A673 (cell line): Measurements from ENCODE around the gene STT3B. TPM values are rescaled to one million over a fixed set of nuclear protein-coding genes. Genes with fewer than 3 reads are reported as not detected.

Experiments used
- BruUV-seq: library from RNA; stranded (reverse); fragments of 400-500 nt; replicated peaks from 2 replicates; lab custom pipeline; 2021; lab: Mats Ljungman, UMichigan
- CTCF ChIA-PET: fragments of 300-600 bp; sonication (Branson Sonifier 250); formaldehyde crosslinking; loops from one replicate; lab custom pipeline; 2022; ENCODE audit warnings: antibody characterized with exemption; lab: Charles Lee
- POLR2A ChIA-PET: fragments of 300-600 bp; sonication (Branson Sonifier 250); formaldehyde crosslinking; loops from one replicate; lab custom pipeline; 2022; ENCODE audit warnings: antibody characterized with exemption; ENCODE audit not compliant: low non-redundant PET; lab: Charles Lee
- DNase-seq: peaks from one replicate; pipeline ENCODE4 v3.0.0-alpha.2; 2015; ENCODE audit warnings: low spot score
- H3K27ac ChIP-seq: fragments of 200-600 bp; sonication (generic); 2 replicates; pipeline ENCODE4 v1.5.1; 2016; ENCODE audit warnings: mixed run types, low read depth, mild to moderate bottlenecking, mixed read lengths, antibody characterized with exemption, low read length; ENCODE audit not compliant: poor library complexity, severe bottlenecking
- H3K27me3 ChIP-seq: fragments of 200-600 bp; sonication (generic); replicated peaks from 2 replicates; pipeline ENCODE4 v1.6.1; 2017; ENCODE audit warnings: mixed run types, low read depth, mild to moderate bottlenecking, mixed read lengths, antibody characterized with exemption, low read length; ENCODE audit not compliant: insufficient read depth, poor library complexity
- H3K36me3 ChIP-seq: fragments of 200-600 bp; sonication (generic); 2 replicates; pipeline ENCODE4 v1.6.1; 2016; ENCODE audit warnings: mixed run types, mild to moderate bottlenecking, mixed read lengths, antibody characterized with exemption, low read length; ENCODE audit not compliant: insufficient read depth, poor library complexity, severe bottlenecking
- H3K4me1 ChIP-seq: fragments of 200-600 bp; sonication (generic); 2 replicates; pipeline ENCODE4 v1.6.1; 2017; ENCODE audit warnings: mixed run types, mild to moderate bottlenecking, mixed read lengths, antibody characterized with exemption, low read length; ENCODE audit not compliant: insufficient read depth, poor library complexity, severe bottlenecking
- H3K4me3 ChIP-seq: fragments of 200-600 bp; sonication (generic); 2 replicates; pipeline ENCODE4 v1.5.1; 2016; ENCODE audit warnings: low read depth, mixed run types, mild to moderate bottlenecking, mixed read lengths, low read length; ENCODE audit not compliant: poor library complexity, severe bottlenecking
- H3K9me3 ChIP-seq: fragments of 200-600 bp; sonication (generic); 2 replicates; pipeline ENCODE4 v1.6.1; 2016; ENCODE audit warnings: mixed run types, low read depth, mild to moderate bottlenecking, mixed read lengths, antibody characterized with exemption, low read length; ENCODE audit not compliant: poor library complexity, severe bottlenecking
- EZH2 ChIP-seq: fragments of 200-600 bp; sonication (generic); IDR thresholded peaks from 2 replicates; pipeline ENCODE4 v1.6.1; 2017; ENCODE audit warnings: borderline replicate concordance, low read depth, mild to moderate bottlenecking, mixed read lengths, antibody characterized with exemption, low read length; ENCODE audit not compliant: poor library complexity, severe bottlenecking
- intact Hi-C: fragments of 100-400 bp; cut with micrococcal nuclease; formaldehyde crosslinking; loops from one replicate; pipeline ENCODE4 v1.10.0; 2022; ENCODE audit not compliant: unreplicated experiment
- total RNA-seq: library from RNA; stranded (reverse); gene quantifications from 2 replicates; pipeline ENCODE4 v1.2.3, GENCODE V29; 2021
- TF ChIP-seq, protein P1 (sequence below): fragments of 300-800, 200-600 bp; sonication (generic); conservative IDR thresholded peaks from 2 replicates; pipeline ENCODE4 v1.5.1; 2017; ENCODE audit warnings: low read depth, mild to moderate bottlenecking, antibody characterized with exemption, low read length, moderate library complexity, mixed read lengths

The STT3B gene
- total RNA-seq, 1 experiment from 2014 or later, result 137 TPM

DNA sequence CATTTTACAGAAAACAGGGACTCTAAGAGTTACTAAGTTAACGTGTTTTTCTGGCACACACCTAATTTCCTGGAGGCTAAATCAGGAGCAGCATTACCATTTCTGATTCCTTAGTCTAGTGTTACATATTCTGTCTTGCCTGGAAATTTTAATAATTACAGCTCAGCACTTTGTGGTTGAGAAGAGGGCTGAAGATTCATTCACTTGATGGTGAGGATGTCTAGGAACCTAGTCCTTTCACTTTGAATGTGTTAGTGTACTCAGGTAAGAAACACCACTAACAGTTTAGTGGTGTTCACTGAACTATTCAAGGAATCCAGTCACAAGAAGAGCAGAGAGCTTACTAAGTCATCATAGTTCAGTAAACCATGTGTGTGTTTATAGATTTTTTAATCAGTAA lies 102.8 kb downstream of the STT3B start:
- no TSS peak for BruUV-seq
- H3K4me1 ChIP-seq, result no peaks in the 10 kb centered on the region
- peaks cover 13% of the 10 kb centered on the region for H3K36me3 ChIP-seq
- no peak for DNase-seq
- H3K9me3 ChIP-seq, result no peaks in the 10 kb centered on the region
- CTCF ChIA-PET, result no interaction called here
- intact Hi-C loops, result no loop called here
- H3K27me3 ChIP-seq, result no peaks in the 10 kb centered on the region
- no peak overlapping the region for H3K4me3 ChIP-seq
- TF ChIP-seq, protein P1, sequence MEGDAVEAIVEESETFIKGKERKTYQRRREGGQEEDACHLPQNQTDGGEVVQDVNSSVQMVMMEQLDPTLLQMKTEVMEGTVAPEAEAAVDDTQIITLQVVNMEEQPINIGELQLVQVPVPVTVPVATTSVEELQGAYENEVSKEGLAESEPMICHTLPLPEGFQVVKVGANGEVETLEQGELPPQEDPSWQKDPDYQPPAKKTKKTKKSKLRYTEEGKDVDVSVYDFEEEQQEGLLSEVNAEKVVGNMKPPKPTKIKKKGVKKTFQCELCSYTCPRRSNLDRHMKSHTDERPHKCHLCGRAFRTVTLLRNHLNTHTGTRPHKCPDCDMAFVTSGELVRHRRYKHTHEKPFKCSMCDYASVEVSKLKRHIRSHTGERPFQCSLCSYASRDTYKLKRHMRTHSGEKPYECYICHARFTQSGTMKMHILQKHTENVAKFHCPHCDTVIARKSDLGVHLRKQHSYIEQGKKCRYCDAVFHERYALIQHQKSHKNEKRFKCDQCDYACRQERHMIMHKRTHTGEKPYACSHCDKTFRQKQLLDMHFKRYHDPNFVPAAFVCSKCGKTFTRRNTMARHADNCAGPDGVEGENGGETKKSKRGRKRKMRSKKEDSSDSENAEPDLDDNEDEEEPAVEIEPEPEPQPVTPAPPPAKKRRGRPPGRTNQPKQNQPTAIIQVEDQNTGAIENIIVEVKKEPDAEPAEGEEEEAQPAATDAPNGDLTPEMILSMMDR, result no peak
- TF ChIP-seq EZH2, result no peak
- H3K27ac ChIP-seq, result no peak overlapping the region
- POLR2A ChIA-PET, result no interaction called here

DNA sequence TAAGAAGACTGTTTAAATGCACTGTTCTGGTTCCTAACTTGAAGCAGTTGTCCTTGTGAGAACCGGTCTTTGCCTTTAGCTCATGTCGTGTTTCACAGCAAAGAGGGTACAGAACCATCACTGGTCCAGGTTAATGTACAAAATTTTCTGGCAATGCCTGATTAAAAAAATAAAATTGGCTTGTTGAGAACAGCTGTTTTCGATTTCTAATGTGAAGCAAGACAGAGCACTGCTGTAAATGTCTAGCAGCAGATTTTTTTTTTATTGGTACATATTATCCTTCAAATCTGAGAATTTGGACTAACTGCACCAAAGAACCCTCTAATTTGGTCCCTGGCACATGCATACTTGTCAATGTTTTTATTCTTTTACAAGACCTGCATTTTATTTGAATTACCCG lies 103.3 kb downstream of the STT3B start:
- no peak for DNase-seq
- H3K4me1 ChIP-seq, result no peaks in the 10 kb centered on the region
- intact Hi-C loops, result no loop called here
- ChIA-PET POLR2A (no interaction called here), CTCF (no interaction called here)
- no peak overlapping the region for H3K27ac ChIP-seq
- BruUV-seq, result no TSS peak
- H3K4me3 ChIP-seq, result no peak overlapping the region
- peaks cover 13% of the 10 kb centered on the region for H3K36me3 ChIP-seq
- H3K27me3 ChIP-seq, result no peaks in the 10 kb centered on the region
- TF ChIP-seq, protein P1, result no peak
- TF ChIP-seq EZH2, result no peak
- no peaks in the 10 kb centered on the region for H3K9me3 ChIP-seq

DNA sequence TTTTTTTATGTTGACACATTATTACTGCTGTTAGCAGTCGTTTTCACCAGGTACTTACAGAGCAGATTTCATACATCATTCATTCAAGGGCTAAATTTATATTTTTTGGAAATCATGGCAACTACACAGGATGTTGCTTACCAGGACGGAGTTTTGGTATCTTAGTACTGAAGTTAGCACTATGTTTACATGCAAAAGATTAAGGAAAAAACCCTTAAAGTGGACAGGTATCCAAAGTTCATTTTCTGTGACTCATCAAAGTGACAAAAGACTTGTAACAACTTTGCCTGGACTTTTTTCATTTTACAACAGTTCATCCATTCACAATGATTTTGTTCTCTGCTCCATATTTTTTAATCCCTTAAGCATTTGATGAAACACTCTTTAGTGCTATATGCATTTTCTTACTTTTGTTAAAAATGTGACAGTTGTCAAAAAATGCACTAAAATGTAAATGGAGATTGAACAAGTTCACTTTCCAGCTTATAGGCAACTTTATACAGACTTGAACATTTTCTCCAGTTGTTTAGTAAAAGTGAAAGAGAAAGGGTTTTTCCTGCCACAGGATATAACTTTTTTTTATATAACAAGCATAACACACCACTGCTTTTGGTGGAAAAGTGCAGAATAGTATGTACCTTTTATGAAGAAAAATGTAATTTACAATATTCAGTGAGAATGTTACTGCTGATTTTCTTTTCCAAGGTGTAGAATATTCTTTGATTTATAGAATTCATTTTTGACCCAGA lies 104.1 kb downstream of the STT3B start:
- Histone ChIP-seq H3K4me1 (no peaks in the 10 kb centered on the region), H3K9me3 (no peaks in the 10 kb centered on the region), H3K27ac (no peak overlapping the region), H3K27me3 (no peaks in the 10 kb centered on the region), H3K36me3 (peaks cover 13% of the 10 kb centered on the region), H3K4me3 (no peak overlapping the region)
- BruUV-seq, result TSS peak; percentile 41
- TF ChIP-seq, protein P1, result no peak
- TF ChIP-seq EZH2, result no peak
- ChIA-PET CTCF (no interaction called here), POLR2A (interaction anchor here (0.7 kb wide), 1 partner anchor 9 kb away, joined by 3 read pairs; no protein-coding TSS in a partner anchor)
- intact Hi-C loops, result no loop called here
- DNase-seq, result no peak
